Measurements from ENCODE around the gene CHP1.
"Not testable (repeated sequence)": the region's sequence is repeated elsewhere in the genome, so short reads cannot be mapped to it uniquely, and the experiment has no call there.

CHP1 gene

DNA sequence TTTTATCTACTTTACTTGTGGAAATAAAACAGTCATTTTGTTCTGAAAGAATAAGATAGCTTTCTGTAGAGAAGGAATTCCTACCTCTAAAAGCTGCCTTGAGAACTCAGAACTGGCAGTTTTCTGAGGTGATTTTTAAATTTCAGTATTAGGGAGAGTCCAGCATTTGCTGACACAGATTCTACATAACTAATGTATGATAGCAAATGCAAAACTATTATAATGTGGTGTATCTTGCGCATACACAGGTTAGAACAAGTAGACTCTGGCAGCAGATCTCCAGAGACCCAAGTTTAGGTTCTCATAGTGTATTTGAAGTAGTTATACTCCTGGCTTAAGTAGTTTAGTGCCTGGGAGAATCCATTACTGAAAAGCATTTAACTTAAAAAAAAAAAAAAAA, 70.5 kb downstream of the CHP1 start:
- DNase-seq: no peak

DNA sequence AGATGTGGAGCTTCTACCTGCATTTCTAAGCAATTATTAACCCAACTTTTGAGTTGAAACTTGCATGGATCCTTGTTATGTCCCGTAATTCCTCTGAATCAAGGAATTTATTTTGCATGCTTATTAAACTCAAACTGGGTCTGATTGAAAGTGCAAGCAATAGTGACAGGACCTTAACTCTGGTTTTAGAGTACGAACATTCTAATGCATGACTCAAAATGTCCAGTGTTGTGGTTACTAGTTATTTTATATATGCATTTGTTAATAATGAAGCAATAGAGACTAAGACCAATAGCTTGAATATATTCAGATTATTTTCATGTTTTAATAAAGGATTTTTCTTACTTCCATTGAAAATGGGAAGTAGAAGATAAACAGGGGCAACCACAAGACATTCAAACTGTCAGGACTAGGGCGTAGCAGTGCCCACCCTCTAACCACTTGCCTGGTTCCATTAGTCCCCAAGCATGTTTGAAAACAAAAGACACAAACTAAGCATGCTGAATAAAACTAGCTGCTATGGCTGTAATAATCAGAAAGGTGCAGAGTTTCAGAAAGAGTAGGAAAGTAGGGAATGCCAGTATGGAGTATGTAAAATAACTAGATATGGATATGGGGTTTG, 73.2 kb downstream of the CHP1 start:
- DNase-seq: no peak

DNA sequence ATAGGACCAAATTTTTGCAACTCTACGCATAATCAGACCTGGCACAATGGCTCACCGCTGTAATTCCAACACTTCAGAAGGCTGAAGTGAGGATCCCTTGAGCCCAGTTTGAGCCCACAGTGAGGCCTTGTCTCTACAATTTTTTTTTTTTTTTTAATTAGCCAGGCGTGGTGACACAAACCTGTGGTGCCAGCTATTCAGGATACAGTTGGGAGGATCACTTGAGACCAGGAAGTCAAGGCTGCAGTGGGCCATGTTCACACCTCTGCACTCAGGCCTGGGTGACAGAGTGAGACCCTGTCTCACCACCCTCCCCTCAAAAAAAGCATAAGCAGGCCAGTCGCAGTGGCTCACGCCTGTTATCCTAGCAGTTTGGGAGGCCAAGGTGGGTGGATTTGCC, 76.6 kb downstream of the CHP1 start:
- no peak for DNase-seq

DNA sequence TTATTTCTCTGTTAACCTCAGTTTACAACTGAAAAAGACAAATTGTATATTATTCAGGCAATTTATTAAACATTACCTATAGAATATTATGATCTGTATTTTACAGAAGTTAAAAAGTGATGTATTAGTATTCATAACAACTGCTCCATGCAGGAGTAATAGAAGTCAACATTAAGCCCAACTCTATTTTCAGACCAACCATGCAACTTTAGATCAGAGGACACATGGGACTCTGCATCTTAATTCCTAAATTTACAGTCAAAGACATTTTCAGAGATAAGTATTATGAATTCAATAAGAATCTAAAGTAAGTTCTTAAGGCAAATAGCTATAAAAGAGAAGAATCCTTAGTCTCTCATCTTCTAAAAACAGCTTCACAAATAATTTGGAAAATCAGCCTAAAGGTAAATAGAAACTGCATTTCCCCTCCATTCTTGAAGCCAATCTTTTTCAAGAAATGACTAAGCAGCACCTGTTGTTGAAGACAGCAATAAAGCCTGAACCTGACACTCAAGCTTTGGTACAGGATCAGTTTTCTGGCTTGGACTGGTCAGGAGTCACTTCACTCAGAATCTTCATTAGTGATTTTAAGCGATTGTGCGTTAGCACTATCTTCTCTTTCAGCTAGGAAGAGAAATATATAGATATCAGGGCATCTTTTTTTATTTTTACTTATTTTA, 78.3 kb downstream of the CHP1 start:
- DNase-seq: no peak

DNA sequence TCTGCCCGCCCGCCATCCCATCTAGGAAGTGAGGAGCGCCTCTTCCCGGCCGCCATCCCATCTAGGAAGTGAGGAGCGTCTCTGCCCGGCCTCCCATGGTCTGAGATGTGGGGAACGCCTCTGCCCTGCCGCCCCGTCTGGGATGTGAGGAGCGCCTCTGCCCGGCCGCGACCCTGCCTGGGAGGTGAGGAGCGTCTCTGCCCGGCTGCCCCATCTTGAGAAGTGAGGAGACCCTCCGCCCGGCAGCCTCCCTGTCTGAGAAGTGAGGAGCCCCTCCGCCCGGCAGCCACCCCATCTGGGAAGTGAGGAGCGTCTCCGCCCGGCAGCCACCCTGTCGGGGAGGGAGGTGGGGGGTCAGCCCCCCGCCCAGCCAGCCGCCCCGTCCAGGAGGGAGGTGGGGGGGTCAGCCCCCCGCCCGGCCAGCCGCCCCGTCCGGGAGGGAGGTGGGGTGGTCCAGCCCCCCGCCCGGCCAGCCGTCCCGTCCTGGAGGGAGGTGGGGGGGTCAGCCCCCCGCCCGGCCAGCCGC, 89.8 kb downstream of the CHP1 start:
- not testable (repeated sequence) for DNase-seq

DNA sequence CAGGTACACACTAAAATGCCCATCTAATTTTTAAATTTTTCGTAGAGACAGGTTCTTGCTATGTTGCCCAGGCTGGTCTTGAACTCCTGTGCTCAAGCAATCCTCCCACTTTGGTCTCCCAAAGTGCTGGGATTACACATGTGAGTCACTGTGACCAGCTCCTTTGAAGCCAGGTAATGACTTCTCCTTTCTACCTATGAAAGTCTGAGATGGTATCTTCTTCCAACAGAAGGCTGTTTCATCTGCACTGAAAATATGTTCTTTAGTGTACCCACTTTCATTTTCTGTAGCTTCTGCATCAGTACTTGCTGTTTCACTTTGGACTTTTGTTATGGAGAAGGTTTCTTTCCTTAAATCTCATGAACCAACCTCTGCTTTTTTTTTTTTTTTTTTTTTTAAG, 92.5 kb downstream of the CHP1 start:
- DNase-seq: no peak

DNA sequence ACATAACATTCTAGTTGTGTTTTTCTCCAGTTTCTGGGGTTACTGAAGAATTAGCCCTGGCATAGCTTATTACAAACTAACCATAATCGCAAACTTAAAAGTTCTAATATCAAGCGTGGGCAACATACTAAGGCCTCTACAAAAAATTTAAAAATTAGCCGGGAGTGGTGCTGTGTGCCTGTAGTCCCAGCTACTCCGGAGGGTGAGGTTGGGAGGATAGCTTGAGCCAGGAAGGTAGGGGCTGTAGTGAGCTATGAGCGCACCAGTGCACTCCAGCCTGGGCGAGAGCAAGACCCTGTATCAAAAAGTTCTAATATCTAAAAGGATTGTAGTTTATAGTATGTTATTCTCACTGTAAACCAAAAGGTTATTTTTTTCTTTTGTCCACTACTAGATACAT, 100.2 kb downstream of the CHP1 start:
- no peak for DNase-seq
